BJ (cell line): ENCODE results near the gene URB2. TPM values are rescaled to one million over a fixed set of nuclear protein-coding genes. Genes with fewer than 3 reads are reported as not detected.

Source experiments
- CTCF ChIA-PET: fragments of 350-600 bp; formaldehyde crosslinking; extraction: SDS; loops from one replicate; lab custom pipeline; 2021; ENCODE audit warnings: antibody characterized with exemption, inconsistent platforms; lab: Yijun Ruan, JAX
- POLR2A ChIA-PET: fragments of 300-600 bp; sonication (Branson Sonifier 250); formaldehyde crosslinking; extraction: SDS; loops from one replicate; lab custom pipeline; 2021; ENCODE audit warnings: antibody characterized with exemption; lab: Charles Lee
- DNase-seq: peaks from one replicate; pipeline ENCODE4 v3.0.0-alpha.2; 2011; ENCODE audit warnings: low read depth
- H3K27me3 ChIP-seq: 2 replicates; pipeline ENCODE4 v1.6.0; 2011; ENCODE audit warnings: low read length; ENCODE audit not compliant: control insufficient read depth, insufficient read depth
- H3K36me3 ChIP-seq: 2 replicates; pipeline ENCODE4 v1.5.1; 2011; ENCODE audit warnings: low read length; ENCODE audit not compliant: control insufficient read depth, insufficient read depth
- H3K4me3 ChIP-seq: 2 replicates; pipeline ENCODE4 v1.5.1; 2011; ENCODE audit warnings: low read depth, mild to moderate bottlenecking, control low read depth, low read length
- CTCF ChIP-seq: IDR thresholded peaks from 2 replicates; pipeline ENCODE4 v1.5.1; 2011; ENCODE audit warnings: low read depth, mild to moderate bottlenecking, control low read depth, inconsistent platforms, low read length, moderate library complexity; ENCODE audit not compliant: insufficient read depth
- polyA plus RNA-seq: library from polyadenylated mRNA; depleted of rRNA; stranded (reverse); fragments of >200 nt; gene quantifications from 2 replicates; pipeline ENCODE4 v1.2.3, GENCODE V29; 2011

URB2 gene
- polyA plus RNA-seq, 1 experiment = 5.2 TPM

GRCh38 chr1:229600229-229600628 is 25.8 kb upstream of the URB2 start:
- CTCF ChIA-PET = interaction anchor here (1.6 kb wide), 1 partner anchor 41 kb away, joined by 7 read pairs; the partner anchor contains the start of gene ABCB10
- H3K4me3 ChIP-seq = no peak overlapping the region
- POLR2A ChIA-PET = no interaction called here
- no peak for TF ChIP-seq CTCF
- DNase-seq = no peak
- H3K36me3 ChIP-seq = peaks cover 6% of the 10 kb centered on the region
- no peaks in the 10 kb centered on the region for H3K27me3 ChIP-seq

DNA sequence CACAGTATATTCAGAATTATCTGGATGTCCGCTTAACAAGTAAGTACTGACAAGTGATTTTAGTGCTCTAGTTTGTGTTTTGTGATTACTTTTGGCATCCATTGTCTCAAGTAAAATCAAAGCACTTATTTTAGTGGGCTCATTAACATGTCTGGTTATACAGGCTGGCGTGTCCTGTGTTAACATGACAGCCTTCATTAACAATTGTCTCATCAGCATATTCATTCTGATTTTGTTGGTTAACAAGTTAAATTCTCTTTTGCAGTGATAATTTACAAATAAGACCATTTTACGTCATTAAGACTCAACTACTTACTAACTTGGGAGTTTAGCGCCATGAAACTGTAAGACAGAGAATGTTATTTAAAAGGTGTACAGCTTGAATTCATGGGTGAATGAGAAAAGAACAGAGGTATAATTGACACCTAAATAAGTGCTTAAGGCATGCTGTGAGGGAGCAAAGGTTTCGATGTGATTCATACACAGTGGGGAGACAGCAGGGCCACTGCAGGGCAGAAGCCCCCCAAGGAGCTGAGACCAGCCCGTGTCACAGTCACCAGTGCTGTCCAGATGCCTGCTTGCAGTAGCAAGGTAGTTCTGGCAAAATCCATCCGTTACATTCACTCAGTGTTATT is 22.6 kb upstream of the URB2 start:
- POLR2A ChIA-PET = no interaction called here
- peaks cover 8% of the 10 kb centered on the region for H3K36me3 ChIP-seq
- TF ChIP-seq CTCF = no peak
- DNase-seq = no peak
- CTCF ChIA-PET = interaction anchor here (0.5 kb wide), 1 partner anchor 46 kb away, joined by 3 read pairs; no protein-coding TSS in a partner anchor
- H3K27me3 ChIP-seq = no peaks in the 10 kb centered on the region
- H3K4me3 ChIP-seq = no peak overlapping the region

GRCh38 chr1:229607370-229607769 is 18.7 kb upstream of the URB2 start:
- ChIA-PET CTCF (no interaction called here), POLR2A (no interaction called here)
- peaks cover 18% of the 10 kb centered on the region for H3K36me3 ChIP-seq
- H3K27me3 ChIP-seq = no peaks in the 10 kb centered on the region
- no peak for DNase-seq
- no peak overlapping the region for H3K4me3 ChIP-seq
- TF ChIP-seq CTCF = no peak

DNA sequence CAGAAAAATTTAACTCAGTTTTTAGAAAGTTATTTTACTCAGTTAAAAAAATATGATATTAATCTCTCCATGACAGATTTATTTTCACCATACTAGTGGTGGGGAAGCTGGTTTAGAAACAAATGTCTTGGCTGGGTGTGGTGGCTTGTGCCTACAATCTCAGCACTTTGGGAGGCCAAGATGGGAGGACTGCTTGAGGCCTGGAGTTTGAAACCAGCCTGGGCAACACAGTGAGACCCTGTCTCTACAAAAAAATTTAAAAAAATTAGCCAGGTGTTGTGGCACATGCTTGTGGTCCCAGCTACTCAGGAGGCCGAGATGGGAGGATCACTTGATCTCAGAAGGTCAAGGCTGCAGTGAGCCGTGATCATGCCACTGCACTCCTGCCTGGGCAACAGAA is 17.5 kb upstream of the URB2 start:
- Histone ChIP-seq H3K4me3 (no peak overlapping the region), H3K27me3 (no peaks in the 10 kb centered on the region), H3K36me3 (peaks cover 23% of the 10 kb centered on the region)
- TF ChIP-seq CTCF = no peak
- CTCF ChIA-PET = no interaction called here
- no peak for DNase-seq
- POLR2A ChIA-PET = no interaction called here

DNA sequence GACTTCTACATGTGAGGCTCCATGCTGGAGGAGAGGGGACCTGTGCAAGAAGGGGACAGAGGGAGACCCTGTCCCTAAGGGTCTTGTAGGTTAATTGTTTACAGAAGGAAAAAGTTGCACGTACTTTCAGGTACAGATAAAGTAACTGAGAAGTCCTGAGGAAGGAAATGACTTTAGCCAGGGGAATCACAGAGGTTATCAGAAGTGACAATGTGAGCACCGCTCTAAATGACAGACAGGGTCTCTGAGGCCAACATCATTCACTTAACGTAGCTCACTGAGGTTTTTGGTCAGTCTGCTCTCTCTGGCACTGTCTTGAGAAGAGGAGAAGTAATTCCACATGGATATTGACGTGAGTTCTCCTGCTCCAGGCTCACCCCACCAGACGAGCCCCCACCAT is 12.1 kb upstream of the URB2 start:
- H3K4me3 ChIP-seq = no peak overlapping the region
- POLR2A ChIA-PET = no interaction called here
- DNase-seq = no peak
- H3K36me3 ChIP-seq = peaks cover 18% of the 10 kb centered on the region
- H3K27me3 ChIP-seq = no peaks in the 10 kb centered on the region
- CTCF ChIA-PET = no interaction called here
- TF ChIP-seq CTCF = no peak
